GM21526 (cell line): ENCODE measurements around the gene DUSP7.

Source experiments
- ATAC-seq: cut with Tn5 transposase; IDR thresholded peaks from one replicate; pipeline ENCODE4 v1.9.1; 2021; ENCODE audit warnings: moderate library complexity; ENCODE audit not compliant: unreplicated experiment, low FRiP score

DUSP7 gene

DNA sequence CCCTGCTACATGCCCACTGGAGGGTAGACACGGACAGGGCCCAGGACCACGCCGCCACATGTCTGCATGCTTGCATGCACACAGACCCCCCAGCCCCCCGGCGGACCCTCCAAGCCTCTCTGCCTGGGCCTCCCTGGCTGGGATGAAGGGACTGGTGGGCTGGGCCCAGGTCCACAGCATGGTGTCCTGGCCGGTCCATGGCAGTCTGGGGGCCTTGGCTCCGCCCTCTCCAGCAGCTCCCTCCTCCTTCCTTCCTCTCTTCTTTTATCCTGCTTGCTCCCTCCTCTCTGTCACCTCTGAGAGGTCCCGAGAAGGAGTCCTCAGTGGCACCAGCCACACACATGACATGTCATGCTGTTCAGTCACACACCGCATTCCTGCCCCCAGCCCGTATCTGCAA, 24.5 kb downstream of the DUSP7 start:
- no peak for ATAC-seq

DNA sequence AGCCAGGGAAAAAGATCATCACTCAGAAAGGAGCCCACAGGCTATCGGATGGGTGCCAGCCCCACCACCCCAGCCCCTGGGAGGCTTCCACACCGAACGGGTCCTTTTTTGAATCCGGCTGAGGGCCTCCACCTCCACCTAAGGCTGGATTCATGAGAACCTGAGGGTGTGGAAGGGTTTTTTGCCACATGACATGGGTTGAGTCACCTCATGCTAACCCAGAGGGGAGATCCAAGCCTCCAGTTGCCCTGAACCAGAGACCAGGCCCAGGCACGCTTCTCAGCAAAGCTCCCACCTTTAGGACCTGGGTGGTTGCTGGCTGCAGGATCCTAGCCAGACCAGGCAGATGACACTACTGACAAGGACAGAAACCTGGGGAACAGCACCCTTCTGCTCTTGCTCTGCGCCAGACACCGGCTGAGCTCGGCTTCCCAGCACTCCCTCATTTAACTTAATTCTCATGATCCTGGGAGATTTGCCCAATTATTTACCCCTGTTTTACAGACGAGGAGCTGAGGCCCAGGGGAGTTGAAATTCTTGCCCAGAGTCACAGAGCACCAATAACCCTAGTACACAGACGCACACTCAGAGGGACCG, 25.6 kb downstream of the DUSP7 start:
- no peak for ATAC-seq

DNA sequence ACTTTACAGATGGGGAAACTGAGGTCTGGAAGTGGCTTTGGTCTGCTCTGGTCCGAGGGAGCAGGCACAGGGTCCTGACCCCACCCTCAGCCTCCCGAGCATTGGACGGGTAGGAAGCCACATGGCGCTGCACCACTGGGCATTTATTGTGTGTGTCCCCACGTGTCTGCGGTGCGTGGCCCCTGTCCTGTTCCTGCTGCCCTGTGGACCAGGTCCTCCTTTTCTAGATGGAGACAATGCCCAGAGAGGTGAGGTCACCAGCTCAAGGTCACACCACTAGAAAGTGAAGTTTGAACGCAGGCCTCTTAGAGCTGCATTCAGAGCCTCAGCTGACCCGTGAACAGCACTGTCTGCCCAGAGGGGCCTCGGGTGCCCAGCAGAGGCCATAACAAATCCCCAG, 26.8 kb downstream of the DUSP7 start:
- no peak for ATAC-seq

DNA sequence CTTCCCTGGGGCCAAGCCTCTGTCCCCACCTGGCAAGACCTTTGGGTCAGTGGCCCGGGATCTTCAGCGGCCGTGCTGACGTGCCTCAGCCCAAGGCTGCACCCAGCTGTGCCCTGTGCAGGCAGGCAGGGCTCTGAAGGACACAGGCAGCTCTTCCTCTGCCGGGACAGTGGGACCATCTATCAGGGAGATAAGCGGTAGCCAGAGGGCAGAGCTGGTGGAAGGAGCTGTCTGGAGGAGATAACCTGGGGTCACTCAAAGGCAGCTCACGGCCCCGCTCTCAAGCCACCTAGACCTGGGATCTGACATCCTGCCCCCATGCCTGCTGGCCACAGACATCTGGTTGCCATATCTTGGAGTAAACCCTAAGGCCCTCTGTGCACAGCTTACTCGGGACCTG, 27.3 kb downstream of the DUSP7 start:
- ATAC-seq: no peak

DNA sequence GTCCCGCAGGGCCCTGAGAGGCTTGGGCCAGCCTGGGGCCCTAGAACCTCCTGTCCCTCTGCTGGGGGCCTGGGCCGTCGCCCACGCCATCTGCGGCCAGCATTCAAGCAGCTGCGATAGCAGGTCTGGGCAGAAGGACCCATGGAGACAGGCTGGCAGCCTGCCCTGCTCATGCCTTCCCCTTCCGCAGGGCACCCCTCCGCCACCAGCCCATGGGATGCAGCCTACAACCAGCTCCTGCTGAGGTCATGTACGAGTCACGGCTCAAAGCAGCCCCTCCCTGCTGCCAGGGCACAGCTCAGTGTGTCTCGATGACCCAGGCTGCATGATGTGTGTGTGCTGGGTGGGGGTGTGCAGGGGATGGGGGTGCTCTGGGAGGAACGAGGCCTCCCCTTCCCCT, 27.8 kb downstream of the DUSP7 start:
- ATAC-seq: no peak

DNA sequence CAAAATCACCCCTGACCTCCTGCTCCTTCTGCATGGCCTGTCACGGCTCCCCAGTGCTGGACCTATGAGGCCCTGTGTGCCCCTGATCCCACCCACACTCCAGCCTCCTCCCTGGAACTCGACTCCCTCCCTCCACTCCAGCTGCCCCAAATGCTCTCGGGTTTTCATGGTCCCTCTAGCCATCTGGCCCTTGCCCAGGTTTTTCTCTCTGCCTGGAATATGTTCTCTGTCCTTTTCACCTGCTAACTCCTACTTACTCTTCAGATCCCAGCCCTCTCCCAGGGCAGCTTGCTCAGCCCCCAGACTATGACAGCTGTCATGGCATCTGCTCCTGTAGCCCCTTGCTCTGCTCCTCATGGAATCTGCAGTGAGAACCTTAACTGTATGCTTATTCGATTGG, 30.3 kb downstream of the DUSP7 start:
- ATAC-seq: no peak

DNA sequence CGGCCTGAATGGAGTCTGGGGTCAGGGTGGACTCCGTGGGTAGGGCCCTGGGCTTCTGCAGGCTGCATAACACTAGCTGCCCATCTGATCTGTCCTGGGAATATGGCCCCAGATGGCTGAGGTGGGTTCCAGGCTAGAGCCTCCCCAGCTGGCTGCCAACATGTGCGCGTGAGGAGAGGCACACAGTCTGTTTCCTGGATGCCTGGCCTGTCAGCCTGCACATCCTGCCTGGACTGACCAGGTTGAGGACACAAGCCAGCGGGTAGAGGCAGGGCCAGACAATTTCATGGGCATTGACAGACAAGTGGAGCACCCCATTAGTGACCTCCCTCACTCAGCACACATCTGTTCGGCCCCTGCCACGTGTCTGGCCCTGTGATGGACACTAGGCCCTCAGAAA, 30.9 kb downstream of the DUSP7 start:
- no peak for ATAC-seq

DNA sequence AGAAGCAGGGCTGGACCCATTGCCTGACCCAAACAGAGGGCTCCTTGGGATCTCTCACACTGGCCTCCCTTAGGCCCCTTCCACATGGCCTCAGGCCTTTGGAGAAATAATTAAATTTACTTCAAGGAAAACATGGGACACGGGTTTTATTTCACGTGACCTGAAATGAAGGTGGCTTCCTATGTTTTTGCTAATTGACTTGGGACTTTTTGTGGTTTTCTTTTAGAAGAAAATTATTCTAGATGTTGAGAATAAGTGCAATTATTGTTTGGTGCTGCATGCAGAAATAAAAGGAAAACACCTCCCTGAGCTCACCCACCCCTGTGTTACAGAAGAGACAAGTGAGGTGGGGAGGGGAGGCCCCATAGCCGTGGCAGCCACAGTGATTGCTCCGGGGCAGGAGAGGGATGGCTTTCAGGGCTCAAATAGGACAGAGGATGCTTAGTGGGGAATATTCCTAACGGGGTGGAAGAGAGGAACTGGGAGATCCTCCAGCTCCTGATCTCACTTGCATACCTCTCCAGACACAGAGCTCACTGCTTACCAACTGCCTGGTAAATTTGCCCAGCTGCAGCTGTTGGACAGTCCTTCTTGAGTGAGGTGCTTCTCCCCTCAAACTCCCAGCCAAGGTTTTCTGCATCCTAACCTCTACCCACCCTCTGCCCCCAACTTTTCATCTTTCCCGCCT, 31.5 kb downstream of the DUSP7 start:
- no peak for ATAC-seq

DNA sequence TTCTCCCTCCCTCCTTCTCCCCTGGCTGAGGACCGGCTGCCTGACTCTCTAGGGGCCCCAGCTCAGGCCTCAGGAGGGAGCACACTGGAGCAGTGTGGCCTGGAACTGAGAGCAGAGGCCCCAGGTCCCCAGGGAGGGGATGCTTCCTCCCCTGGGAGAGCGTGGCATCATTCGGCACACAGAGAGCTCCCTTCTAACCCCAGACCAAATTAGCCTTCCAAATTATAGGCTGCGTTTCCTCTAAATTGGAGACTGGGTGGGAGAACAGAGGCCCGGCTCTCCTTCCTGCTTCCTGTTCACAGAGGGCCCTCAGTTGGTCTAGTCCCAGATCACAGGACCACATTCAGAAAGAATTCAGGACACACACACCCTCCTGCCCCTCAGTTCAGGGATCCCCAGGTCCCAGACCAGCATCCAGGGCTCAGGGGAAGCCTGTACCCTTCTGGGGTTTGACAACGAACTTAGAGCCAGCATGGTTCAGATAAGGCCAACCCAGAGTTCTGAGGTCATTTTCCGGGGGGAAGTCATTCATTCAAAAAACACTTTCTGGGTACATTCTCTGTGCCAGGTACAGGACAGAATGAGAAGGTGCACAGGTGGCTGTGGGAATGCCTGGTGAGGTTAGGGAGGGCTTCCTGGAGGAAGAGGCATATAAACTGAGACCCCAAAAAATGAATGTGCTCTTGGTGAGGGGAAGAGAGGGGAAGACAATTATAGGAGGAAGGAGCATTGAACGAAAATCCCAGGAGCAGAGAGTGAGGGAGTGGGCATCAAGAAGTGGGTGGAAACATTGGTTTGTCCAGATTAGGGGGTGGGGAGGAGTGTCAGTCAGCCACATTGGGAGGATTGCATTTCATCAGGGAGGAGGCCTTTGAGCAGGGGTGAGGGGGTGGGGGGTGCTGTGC, 32.3 kb downstream of the DUSP7 start:
- ATAC-seq: no peak

DNA sequence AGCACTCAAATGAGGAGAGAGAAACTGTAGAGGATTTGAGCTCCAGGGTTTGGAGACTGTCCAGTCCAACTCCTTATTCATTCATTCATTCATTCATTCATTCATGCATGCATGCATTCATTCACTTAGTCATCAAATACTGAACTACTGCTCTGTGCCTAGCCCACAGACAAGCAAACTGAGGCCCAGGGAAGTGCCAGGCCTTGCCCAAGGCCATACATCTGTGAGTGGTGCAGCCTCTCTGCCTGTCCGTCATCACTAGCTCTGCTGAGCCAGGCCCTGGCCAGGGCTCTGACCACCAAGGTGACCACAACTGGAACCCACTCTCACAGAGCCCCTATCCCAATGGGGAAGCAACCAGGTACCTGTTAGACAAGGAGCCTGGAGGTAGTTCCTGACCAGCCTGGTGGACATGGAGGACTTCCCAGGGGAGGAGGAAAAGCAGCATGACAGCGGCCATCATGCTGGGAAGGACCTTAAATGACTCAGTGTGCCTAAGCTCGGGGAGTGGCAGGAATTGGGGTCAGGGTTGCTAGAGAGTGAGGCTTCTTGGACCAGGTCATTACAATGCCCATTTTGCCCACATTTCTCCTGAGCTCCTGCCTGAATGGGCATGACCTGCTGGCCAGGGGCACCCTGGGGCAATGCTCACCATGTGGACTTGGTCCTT, 33.1 kb downstream of the DUSP7 start:
- ATAC-seq: no peak

DNA sequence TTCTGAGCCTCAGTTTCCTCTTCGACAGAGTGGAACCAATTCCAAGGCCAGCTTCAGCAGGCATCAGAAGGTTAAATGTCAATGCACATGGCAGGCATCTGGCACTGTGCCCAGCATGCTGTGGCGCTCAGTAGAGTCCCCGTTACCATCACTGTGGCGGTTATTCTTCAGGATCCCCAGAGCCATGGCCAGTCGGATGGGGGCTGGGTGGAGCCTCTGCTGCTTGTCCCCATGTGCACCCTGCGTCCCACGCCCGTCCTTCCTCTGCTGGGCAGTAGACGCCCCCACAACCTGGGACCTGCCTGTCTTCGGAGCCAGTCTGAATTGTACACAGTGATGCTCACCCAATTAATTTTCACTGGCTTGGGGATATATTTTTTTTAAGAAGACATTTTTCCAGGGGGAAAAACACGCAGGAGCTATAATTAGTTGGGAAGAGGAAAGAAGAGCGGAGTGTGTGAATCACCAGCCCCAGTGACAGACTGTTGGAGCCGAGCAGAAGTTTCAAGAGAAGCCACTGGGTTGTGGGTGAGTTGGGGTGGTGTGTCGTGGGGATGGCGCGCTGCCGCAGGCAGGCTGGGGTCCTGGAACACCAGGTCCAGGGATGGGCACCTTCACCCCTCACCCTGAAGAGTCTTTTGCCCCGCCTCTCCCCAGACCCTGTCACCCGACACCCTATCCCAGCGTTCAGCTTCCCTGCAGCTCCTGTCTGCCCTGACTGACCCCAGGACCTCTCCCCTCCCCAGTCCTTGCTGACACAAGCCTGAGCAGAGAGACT, 33.9 kb downstream of the DUSP7 start:
- ATAC-seq: no peak

DNA sequence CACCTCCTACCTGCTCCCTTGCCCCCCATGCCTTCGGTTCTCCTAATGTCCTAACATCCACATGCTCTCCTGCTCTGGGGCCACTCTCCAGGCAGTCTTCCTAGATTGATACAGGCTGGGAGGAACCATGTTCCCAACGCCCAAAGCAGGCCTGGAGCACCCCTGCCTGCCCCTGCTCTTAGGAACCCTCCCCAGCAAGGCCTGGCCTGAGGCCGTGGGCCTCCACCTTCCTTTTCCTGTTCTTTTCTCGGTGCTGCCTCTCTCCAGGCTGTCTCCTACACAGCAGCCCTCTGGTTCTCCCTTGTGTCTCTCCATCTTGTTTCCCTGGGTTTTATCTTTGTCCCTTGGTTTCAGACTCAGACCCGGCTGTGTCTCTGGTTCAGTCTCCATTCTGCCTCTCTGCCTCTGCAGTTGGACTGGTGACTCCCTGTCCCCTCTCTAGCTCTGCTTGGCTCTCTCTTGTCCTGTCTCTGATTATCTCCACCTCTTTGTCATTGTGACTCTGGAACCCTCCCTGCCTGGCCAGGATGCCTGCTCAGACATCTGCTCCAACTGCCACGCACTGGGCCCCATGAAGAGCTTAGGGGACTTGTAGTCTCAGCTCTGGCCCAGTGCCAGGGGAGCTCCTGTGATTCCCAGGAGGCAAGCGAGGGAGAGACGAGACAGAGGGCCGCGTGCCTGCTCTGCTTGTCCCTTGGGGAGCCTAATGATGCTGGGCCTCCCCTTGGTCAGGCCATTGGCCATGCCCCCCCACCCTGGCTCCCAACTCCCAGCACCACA, 34.7 kb downstream of the DUSP7 start:
- no peak for ATAC-seq

DNA sequence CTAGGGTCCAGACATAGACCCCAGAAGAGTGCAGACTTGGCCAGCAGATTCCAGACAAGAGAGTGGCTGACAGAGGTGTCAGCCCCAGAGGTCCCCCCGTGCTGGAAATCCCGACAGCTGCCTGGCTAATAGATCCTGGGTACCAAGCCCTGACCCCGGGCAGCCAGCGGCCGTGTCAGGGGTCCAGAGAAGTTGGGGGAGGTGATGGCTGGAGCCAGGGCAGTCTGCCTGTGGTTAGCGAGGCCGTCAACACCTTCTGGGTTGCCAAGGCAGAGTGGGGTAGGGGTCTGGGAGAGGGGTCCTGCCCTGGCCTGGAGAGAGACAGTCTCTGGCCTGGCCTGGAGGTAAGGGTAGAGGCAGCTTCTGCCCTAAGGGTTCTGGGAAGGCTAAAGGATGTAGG, 35.6 kb downstream of the DUSP7 start:
- ATAC-seq: no peak

DNA sequence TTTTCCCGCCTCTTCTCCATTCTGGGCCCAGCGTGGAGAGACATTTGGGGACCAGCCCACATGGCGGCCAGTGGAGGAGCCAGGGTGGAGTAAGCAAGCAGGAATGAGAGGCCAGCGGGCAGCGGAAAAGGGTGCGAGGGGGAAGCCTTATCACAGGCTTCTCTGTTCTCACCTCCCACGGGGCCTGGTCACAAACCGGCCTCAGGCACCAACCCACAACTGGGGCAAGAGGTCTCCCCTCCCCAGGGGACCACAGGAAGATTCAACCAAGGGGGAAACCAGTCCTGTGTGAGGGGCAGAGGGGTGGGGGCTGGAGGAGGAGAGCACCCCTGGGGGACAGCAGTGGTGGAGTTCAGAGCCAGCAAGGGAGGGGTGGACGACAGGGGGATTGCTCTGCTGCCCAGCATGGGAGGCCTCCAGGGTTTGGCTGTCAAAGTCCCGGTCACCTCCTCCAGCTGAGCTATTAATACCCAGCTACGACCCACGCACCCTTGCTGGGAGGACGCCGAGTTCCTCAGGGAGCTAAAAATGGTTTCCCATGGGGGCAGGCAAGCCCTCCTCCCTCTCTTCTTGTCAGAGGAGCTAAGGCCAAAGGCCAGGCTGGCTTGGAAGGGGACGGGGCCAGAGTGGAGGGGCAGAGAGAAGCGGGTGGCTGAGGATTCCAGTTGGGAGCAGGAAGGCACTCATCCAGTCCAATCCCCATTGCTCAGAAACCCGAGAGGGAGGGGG, 36.9 kb downstream of the DUSP7 start:
- ATAC-seq: no peak

DNA sequence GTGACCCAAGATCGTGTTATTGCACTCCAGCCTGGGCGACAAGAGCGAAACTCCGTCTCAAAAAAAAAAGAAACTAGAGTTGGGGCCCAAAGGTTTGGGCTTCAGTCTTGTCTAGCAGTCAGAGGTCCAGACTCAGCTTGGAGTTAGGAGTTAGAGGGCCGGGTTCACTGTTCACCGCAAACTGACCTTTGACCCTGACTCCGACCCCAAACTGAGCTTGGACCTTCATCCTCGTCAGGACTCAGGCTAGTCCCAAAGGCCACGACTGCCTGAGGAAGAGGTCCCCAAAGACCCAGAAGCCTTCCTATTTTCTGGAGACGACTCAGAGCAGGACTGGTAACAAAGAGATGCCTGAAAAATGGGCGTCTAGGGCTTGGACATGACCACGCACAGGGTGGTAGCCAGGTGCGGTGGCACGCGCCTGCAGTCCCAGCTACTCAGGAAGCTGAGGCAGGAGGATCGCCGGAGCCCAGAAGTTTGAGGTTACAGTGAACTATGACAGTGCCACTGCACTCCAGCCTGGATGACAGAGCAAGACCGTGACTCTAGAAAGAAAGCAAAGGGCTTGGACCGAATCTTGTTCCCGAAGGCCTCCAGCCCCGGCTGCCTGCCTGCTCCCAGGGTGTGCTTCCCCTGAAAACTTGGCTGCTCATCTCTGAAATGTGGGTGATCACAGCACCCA, 37.9 kb downstream of the DUSP7 start:
- no peak for ATAC-seq

DNA sequence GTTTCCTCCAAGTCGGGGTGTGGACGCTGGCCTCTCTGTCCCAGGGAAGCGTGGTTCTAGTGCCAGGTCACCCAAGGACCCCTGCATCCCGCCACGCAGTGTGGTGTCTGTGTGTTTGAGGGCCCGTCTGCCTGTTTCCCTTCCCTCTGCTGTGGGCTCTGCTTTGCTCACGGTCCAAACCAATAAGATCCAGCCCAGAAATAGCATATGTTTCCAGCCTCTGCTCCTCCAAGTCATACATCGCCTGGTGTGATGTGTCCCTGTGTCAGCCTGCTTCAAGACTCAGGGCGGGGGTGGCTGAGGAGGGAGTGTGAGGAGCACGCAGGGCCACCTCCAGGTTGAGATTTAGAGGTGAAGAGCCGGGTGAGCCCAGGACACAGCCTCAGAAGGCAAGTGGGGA, 38.8 kb downstream of the DUSP7 start:
- ATAC-seq: no peak

DNA sequence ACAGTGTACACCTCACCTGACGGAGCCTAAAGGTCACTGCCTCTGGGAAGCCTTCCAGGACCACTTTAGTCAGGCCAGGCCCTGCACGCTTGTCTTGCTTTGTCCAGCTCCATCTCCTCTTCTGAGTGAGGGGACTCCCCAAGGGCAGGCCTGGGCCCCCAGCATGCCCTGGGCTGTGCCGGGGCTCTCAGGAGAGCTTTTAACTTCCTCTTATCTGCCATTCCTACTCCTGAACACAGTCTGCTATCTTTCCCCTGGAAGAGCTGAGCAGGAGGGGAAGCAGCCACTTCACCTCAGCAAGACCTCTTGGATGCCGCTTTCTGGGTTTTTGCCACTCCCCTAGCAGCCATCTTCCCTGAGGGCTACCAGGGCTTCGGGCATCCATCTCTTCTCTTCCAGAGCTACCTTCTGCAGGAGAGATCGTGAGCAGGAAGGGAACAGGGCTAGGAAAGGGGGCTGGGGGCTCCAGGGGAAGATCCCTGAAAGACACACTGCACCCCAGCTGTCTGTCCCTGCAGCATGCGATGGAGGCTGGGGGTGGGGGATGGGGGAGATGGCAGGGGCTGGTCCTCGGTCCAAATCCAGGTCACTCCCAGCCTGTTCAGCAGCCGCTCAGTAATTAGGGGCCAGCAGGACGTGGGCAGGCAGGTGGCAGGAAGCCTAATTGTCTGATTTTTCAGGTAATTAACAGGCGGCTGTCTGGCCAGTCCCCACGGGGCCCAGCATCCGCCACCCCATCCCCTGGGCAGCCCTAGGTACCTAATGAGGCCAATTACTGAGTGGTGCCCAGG, 40.7 kb downstream of the DUSP7 start:
- no peak for ATAC-seq

DNA sequence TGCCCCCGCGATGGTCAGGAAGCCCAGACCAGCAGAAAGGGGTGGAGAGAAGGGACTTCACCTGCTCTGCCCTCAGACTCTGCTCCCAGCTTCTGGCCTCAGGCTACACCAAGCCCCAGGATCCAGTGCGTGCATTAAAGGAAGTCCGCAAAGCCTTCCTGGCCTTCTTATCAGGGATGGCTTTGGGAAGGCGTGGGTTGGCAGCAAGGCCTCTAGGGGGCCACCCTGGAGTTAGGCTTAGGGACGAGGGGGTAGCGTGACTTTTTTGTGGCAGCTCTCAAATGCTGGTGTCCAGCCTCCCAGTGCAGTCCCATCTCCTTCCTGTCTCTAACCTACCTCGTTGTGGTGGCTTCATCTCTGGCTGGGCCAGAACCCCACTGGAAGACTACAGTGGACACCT, 41.8 kb downstream of the DUSP7 start:
- ATAC-seq: no peak
